HUDEP-2 (cell line): ENCODE measurements around the gene CKMT2.

Experiments used
- DNase-seq, 76 experiments: peaks; one replicate each; lab custom pipeline; 2025; ENCODE audit not compliant: unreplicated experiment in 76 of 76; lab: John Stamatoyannopoulos, UW

Gene CKMT2

GRCh38 chr5:81214848-81215247 is 18.3 kb upstream of the CKMT2 start:
- DNase-seq = no peak

- no peak for DNase-seq
These were observed 17.0 kb upstream of the CKMT2 start for GRCh38 chr5:81216152-81216551.

- DNase-seq = no peak
These were observed 13.7 kb upstream of the CKMT2 start for GRCh38 chr5:81219389-81219788.

- DNase-seq = no peak
These were observed 10.8 kb upstream of the CKMT2 start for GRCh38 chr5:81222285-81222684.

GRCh38 chr5:81225463-81225862 is 7.7 kb upstream of the CKMT2 start:
- DNase-seq = no peak

GRCh38 chr5:81226286-81226685 is 6.8 kb upstream of the CKMT2 start:
- DNase-seq = no peak

GRCh38 chr5:81226949-81227348 is 6.2 kb upstream of the CKMT2 start:
- no peak for DNase-seq

- no peak for DNase-seq
These were observed 5.0 kb upstream of the CKMT2 start for GRCh38 chr5:81228084-81228483.

GRCh38 chr5:81230416-81230815 is 2.7 kb upstream of the CKMT2 start:
- DNase-seq = no peak

- DNase-seq = no peak
These were observed 550 bp upstream of the CKMT2 start for GRCh38 chr5:81232464-81233079.

- no peak for DNase-seq
These were observed 1.2 kb downstream of the CKMT2 start for GRCh38 chr5:81234299-81234698.

- DNase-seq = no peak
These were observed 1.7 kb downstream of the CKMT2 start for GRCh38 chr5:81234801-81235200.

- DNase-seq = no peak
These were observed 2.4 kb downstream of the CKMT2 start for GRCh38 chr5:81235287-81236072.

GRCh38 chr5:81238460-81238859 is 5.3 kb downstream of the CKMT2 start:
- DNase-seq = no peak

- no peak for DNase-seq
These were observed 6.5 kb downstream of the CKMT2 start for GRCh38 chr5:81239613-81240012.

GRCh38 chr5:81241001-81241400 is 7.9 kb downstream of the CKMT2 start:
- no peak for DNase-seq

GRCh38 chr5:81241961-81242648 is 9.0 kb downstream of the CKMT2 start:
- no peak for DNase-seq

- no peak for DNase-seq
These were observed 9.8 kb downstream of the CKMT2 start for GRCh38 chr5:81242906-81243436.

- DNase-seq = no peak
These were observed 11.3 kb downstream of the CKMT2 start for GRCh38 chr5:81244451-81244850.

GRCh38 chr5:81245871-81246235 is 12.7 kb downstream of the CKMT2 start:
- DNase-seq = no peak

GRCh38 chr5:81246697-81247096 is 13.6 kb downstream of the CKMT2 start:
- DNase-seq = no peak
